NCI-H82 treated with DMSO at 0.1 percent for 48 hours (cell line): ENCODE measurements around the gene HPRT1.

Source experiments
- DNase-seq: peaks from one replicate; lab custom pipeline; 2025; ENCODE audit not compliant: unreplicated experiment; lab: John Stamatoyannopoulos, UW

Gene HPRT1

GRCh38 chrX:134472041-134472440, 12.1 kb downstream of the HPRT1 start:
- DNase-seq, result no peak

- DNase-seq, result no peak
Measured at GRCh38 chrX:134476284-134476683, 16.3 kb downstream of the HPRT1 start.

GRCh38 chrX:134478374-134478773, 18.4 kb downstream of the HPRT1 start:
- no peak for DNase-seq

GRCh38 chrX:134480061-134480460, 20.1 kb downstream of the HPRT1 start:
- no peak for DNase-seq

GRCh38 chrX:134481339-134481738, 21.4 kb downstream of the HPRT1 start:
- DNase-seq, result no peak

- no peak for DNase-seq
Measured at GRCh38 chrX:134482371-134482770, 22.4 kb downstream of the HPRT1 start.

- peak; percentile 11 for DNase-seq
Measured at GRCh38 chrX:134484039-134484438, 24.1 kb downstream of the HPRT1 start.

GRCh38 chrX:134501941-134502340, 42.0 kb downstream of the HPRT1 start:
- DNase-seq, result no peak

GRCh38 chrX:134502686-134503085, 42.7 kb downstream of the HPRT1 start:
- DNase-seq, result no peak

GRCh38 chrX:134512566-134512965, 52.6 kb downstream of the HPRT1 start:
- DNase-seq, result no peak

- DNase-seq, result no peak
Measured at GRCh38 chrX:134513091-134513490, 53.1 kb downstream of the HPRT1 start.

- DNase-seq, result peak; percentile 63
Measured at GRCh38 chrX:134520860-134521390, 61.0 kb downstream of the HPRT1 start.

- no peak for DNase-seq
Measured at GRCh38 chrX:134524181-134524580, 64.2 kb downstream of the HPRT1 start.

- DNase-seq, result no peak
Measured at GRCh38 chrX:134525086-134525792, 65.3 kb downstream of the HPRT1 start.

GRCh38 chrX:134526399-134526798, 66.4 kb downstream of the HPRT1 start:
- DNase-seq, result no peak

- no peak for DNase-seq
Measured at GRCh38 chrX:134528960-134529359, 69.0 kb downstream of the HPRT1 start.

- no peak for DNase-seq
Measured at GRCh38 chrX:134529481-134529880, 69.5 kb downstream of the HPRT1 start.

- no peak for DNase-seq
Measured at GRCh38 chrX:134530845-134531244, 70.9 kb downstream of the HPRT1 start.

GRCh38 chrX:134533352-134533751, 73.4 kb downstream of the HPRT1 start:
- no peak for DNase-seq

- DNase-seq, result no peak
Measured at GRCh38 chrX:134533952-134534351, 74.0 kb downstream of the HPRT1 start.

- no peak for DNase-seq
Measured at GRCh38 chrX:134537179-134537955, 77.4 kb downstream of the HPRT1 start.

GRCh38 chrX:134538316-134538715, 78.4 kb downstream of the HPRT1 start:
- no peak for DNase-seq
